ENCODE data around the gene SRPK2.
A peak's percentile ranks its signal among the peaks of the same experiment; 100 is the strongest.
"Not testable (repeated sequence)": the region's sequence is repeated elsewhere in the genome, so short reads cannot be mapped to it uniquely, and the experiment has no call there.

Gene SRPK2

GRCh38 chr7:105376908-105377533 is 11.7 kb downstream of the SRPK2 start:
- no peak for DNase-seq (ENCODE audit: low read depth, low spot score)

- no peak for DNase-seq (ENCODE audit: low read depth, low spot score)
Observed at GRCh38 chr7:105369944-105370343, 18.8 kb downstream of the SRPK2 start.

GRCh38 chr7:105367458-105367857 is 21.3 kb downstream of the SRPK2 start:
- no peak for DNase-seq (ENCODE audit: low read depth, low spot score)

- DNase-seq (ENCODE audit: low read depth, low spot score), result no peak
Observed at GRCh38 chr7:105365541-105366534, 22.9 kb downstream of the SRPK2 start.

- DNase-seq (ENCODE audit: low read depth, low spot score), result no peak
Observed at GRCh38 chr7:105364684-105365083, 24.0 kb downstream of the SRPK2 start.

GRCh38 chr7:105363657-105364056 is 25.1 kb downstream of the SRPK2 start:
- DNase-seq (ENCODE audit: low read depth, low spot score), result not testable (repeated sequence)

GRCh38 chr7:105362685-105363084 is 26.0 kb downstream of the SRPK2 start:
- DNase-seq (ENCODE audit: low read depth, low spot score), result not testable (repeated sequence)

- DNase-seq (ENCODE audit: low read depth, low spot score), result not testable (repeated sequence)
Observed at GRCh38 chr7:105361995-105362394, 26.7 kb downstream of the SRPK2 start.

- not testable (repeated sequence) for DNase-seq (ENCODE audit: low read depth, low spot score)
Observed at GRCh38 chr7:105360149-105360548, 28.6 kb downstream of the SRPK2 start.

GRCh38 chr7:105355701-105356100 is 33.0 kb downstream of the SRPK2 start:
- DNase-seq (ENCODE audit: low read depth, low spot score), result no peak

- DNase-seq (ENCODE audit: low read depth, low spot score), result no peak
Observed at GRCh38 chr7:105354383-105354782, 34.3 kb downstream of the SRPK2 start.

GRCh38 chr7:105353752-105354328 is 34.9 kb downstream of the SRPK2 start:
- no peak for DNase-seq (ENCODE audit: low read depth, low spot score)

- DNase-seq (ENCODE audit: low read depth, low spot score), result no peak
Observed at GRCh38 chr7:105352901-105353668, 35.6 kb downstream of the SRPK2 start.

- DNase-seq (ENCODE audit: low read depth, low spot score), result peak; percentile 89
Observed at GRCh38 chr7:105352018-105352612, 36.6 kb downstream of the SRPK2 start.

GRCh38 chr7:105350906-105351305 is 37.8 kb downstream of the SRPK2 start:
- no peak for DNase-seq (ENCODE audit: low read depth, low spot score)

GRCh38 chr7:105348177-105348576 is 40.5 kb downstream of the SRPK2 start:
- DNase-seq (ENCODE audit: low read depth, low spot score), result not testable (repeated sequence)

- DNase-seq (ENCODE audit: low read depth, low spot score), result no peak
Observed at GRCh38 chr7:105346593-105347322, 42.0 kb downstream of the SRPK2 start.

- no peak for DNase-seq (ENCODE audit: low read depth, low spot score)
Observed at GRCh38 chr7:105346138-105346537, 42.6 kb downstream of the SRPK2 start.

GRCh38 chr7:105345725-105346124 is 43.0 kb downstream of the SRPK2 start:
- no peak for DNase-seq (ENCODE audit: low read depth, low spot score)

- DNase-seq (ENCODE audit: low read depth, low spot score), result no peak
Observed at GRCh38 chr7:105345003-105345402, 43.7 kb downstream of the SRPK2 start.

All from astrocyte of the hippocampus (primary cell).